K562 (cell line): ENCODE measurements around the gene DIAPH3.

Source experiments
- BCOR ChIP-seq: fragments of 450-650 bp; IDR thresholded peaks from 2 replicates; pipeline ENCODE4 v1.6.1; 2016
- CTCF ChIP-seq, 3 experiments: IDR thresholded peaks in 2 of 3; conservative IDR thresholded peaks in 1 of 3; 2 replicates each; pipeline ENCODE4 v1.5.1; 2011 to 2012; ENCODE audit warnings: low read length in 3 of 3, mild to moderate bottlenecking in 3 of 3, control low read depth in 2 of 3, improper control_type of control experiment in 1 of 3, inconsistent platforms in 1 of 3, low read depth in 1 of 3, mixed read lengths in 1 of 3, moderate library complexity in 1 of 3; ENCODE audit not compliant: insufficient read depth in 2 of 3
- DPF2 ChIP-seq: fragments of 450-650 bp; IDR thresholded peaks from 2 replicates; pipeline ENCODE4 v1.6.1; 2016
- GABPA ChIP-seq: fragments of 200-800 bp; sonication (Bioruptor generic); conservative IDR thresholded peaks from 2 replicates; pipeline ENCODE4 v1.6.1; 2016; ENCODE audit warnings: low read depth, missing genetic modification characterization, missing compliant biosample characterization
- HINFP ChIP-seq: fragments of 450-650 bp; conservative IDR thresholded peaks from 2 replicates; pipeline ENCODE4 v1.6.1; 2016; ENCODE audit warnings: missing genetic modification characterization, low read depth, mild to moderate bottlenecking, control low read depth, missing compliant biosample characterization
- NFYB ChIP-seq: IDR thresholded peaks from 2 replicates; pipeline ENCODE4 v1.6.1; 2011; ENCODE audit warnings: mild to moderate bottlenecking, moderate library complexity; ENCODE audit not compliant: insufficient read length; ENCODE audit errors: extremely low read depth
- NUFIP1 ChIP-seq: fragments of 450-650 bp; IDR thresholded peaks from 2 replicates; pipeline ENCODE4 v1.6.1; 2018; ENCODE audit not compliant: partially characterized antibody
- PATZ1 ChIP-seq: fragments of 250-450 bp; sonication (Bioruptor Pico); IDR thresholded peaks from 2 replicates; pipeline ENCODE4 v1.5.0; 2020; ENCODE audit warnings: mild to moderate bottlenecking, borderline replicate concordance
- POLR2A ChIP-seq: fragments of 450-650 bp; conservative IDR thresholded peaks from 2 replicates; pipeline ENCODE4 v1.6.1; 2016
- TFAM ChIP-seq: fragments of 250-450 bp; sonication (Bioruptor Pico); conservative IDR thresholded peaks from 2 replicates; pipeline ENCODE4 v1.5.0; 2021; ENCODE audit warnings: mild to moderate bottlenecking, moderate library complexity
- TFAP4 ChIP-seq: sonication (generic); formaldehyde crosslinking; IDR thresholded peaks from 2 replicates; pipeline ENCODE4 v1.8.0; 2022; ENCODE audit warnings: missing genetic modification reagents, mild to moderate bottlenecking, moderate library complexity, borderline replicate concordance
- ZC3H8 ChIP-seq: fragments of 450-650 bp; IDR thresholded peaks from 2 replicates; pipeline ENCODE4 v1.6.1; 2017
- ZNF184 ChIP-seq: sonication (generic); formaldehyde crosslinking; IDR thresholded peaks from 2 replicates; pipeline ENCODE4 v1.5.0; 2020; ENCODE audit warnings: missing genetic modification reagents
- ZNF785 ChIP-seq: fragments of 250-450 bp; sonication (Bioruptor Pico); IDR thresholded peaks from 2 replicates; pipeline ENCODE4 v1.4.0; 2020; ENCODE audit warnings: mild to moderate bottlenecking

GRCh38 chr13:59770451-59770850 is 393.3 kb downstream of the DIAPH3 start:
- no peak for TF ChIP-seq ZNF184 (CRISPR knock-in tag)
- no peak for TF ChIP-seq CTCF (IDR thresholded peaks at IDR 0.05 in 2 of 3, conservative IDR thresholded peaks at IDR 0.05 in 1 of 3; ENCODE audit: insufficient read depth in 2 of 3, low read depth in 1 of 3, low read length in 3 of 3)
- no peak for TF ChIP-seq NFYB
- TF ChIP-seq PATZ1: no peak
- no peak for TF ChIP-seq BCOR
- no peak for TF ChIP-seq NUFIP1
- TF ChIP-seq ZC3H8: no peak
- TF ChIP-seq DPF2: no peak
- TF ChIP-seq HINFP (tag): no peak
- no peak for TF ChIP-seq TFAP4 (CRISPR knock-in tag)
- TF ChIP-seq ZNF785: no peak
- no peak for TF ChIP-seq POLR2A
- TF ChIP-seq GABPA: no peak
- TF ChIP-seq TFAM (CRISPR knock-in tag): no peak
